ENCODE measurements around the gene EIF3M. TPM values are rescaled to one million over a fixed set of nuclear protein-coding genes. Genes with fewer than 3 reads are reported as not detected.

The EIF3M gene
- total and polyA plus RNA-seq, 4 donors = 115 to 223 (median 142) TPM

- no peaks in the 10 kb centered on the region for H3K9me3 ChIP-seq (ENCODE audit: control insufficient read depth in 4 of 4, low read length in 3 of 4)
- H3K4me3 ChIP-seq (ENCODE audit: low read depth in 1 of 3, low read length in 3 of 3) = no peak overlapping the region
- H3K27ac ChIP-seq (ENCODE audit: low read depth in 1 of 2, low read length in 2 of 2) = no peak overlapping the region
- no peaks in the 10 kb centered on the region for H3K27me3 ChIP-seq (ENCODE audit: control insufficient read depth in 4 of 4, insufficient read depth in 4 of 4, low read length in 3 of 4)
- no peak overlapping the region for H3K9ac ChIP-seq (ENCODE audit: low read depth in 1 of 2, low read length in 2 of 2)
- TF ChIP-seq RXRA (IDR thresholded peaks at IDR 0.05) (no peak), FOXA2 (IDR thresholded peaks at IDR 0.05) (no peak), NR2F2 (IDR thresholded peaks at IDR 0.05) (no peak), JUND (IDR thresholded peaks at IDR 0.05) (no peak), TAF1 (conservative IDR thresholded peaks at IDR 0.05) (no peak), GABPA (IDR thresholded peaks at IDR 0.05 in 1 of 2, conservative IDR thresholded peaks at IDR 0.05 in 1 of 2) (no peak), HNF4A (conservative IDR thresholded peaks at IDR 0.05) (no peak), SP1 (IDR thresholded peaks at IDR 0.05) (no peak), FOXA1 (IDR thresholded peaks at IDR 0.05) (no peak), RAD21 (IDR thresholded peaks at IDR 0.05) (no peak), CTCF (IDR thresholded peaks at IDR 0.05; ENCODE audit: low read depth, low read length, missing input control) (no peak), EGR1 (IDR thresholded peaks at IDR 0.05; ENCODE audit: low read depth in 2 of 2) (no peak), MAX (IDR thresholded peaks at IDR 0.05) (no peak), ATF3 (IDR thresholded peaks at IDR 0.05) (no peak), HNF4G (IDR thresholded peaks at IDR 0.05) (no peak), YY1 (IDR thresholded peaks at IDR 0.05) (no peak)
- TF ChIP-seq, protein P1, sequence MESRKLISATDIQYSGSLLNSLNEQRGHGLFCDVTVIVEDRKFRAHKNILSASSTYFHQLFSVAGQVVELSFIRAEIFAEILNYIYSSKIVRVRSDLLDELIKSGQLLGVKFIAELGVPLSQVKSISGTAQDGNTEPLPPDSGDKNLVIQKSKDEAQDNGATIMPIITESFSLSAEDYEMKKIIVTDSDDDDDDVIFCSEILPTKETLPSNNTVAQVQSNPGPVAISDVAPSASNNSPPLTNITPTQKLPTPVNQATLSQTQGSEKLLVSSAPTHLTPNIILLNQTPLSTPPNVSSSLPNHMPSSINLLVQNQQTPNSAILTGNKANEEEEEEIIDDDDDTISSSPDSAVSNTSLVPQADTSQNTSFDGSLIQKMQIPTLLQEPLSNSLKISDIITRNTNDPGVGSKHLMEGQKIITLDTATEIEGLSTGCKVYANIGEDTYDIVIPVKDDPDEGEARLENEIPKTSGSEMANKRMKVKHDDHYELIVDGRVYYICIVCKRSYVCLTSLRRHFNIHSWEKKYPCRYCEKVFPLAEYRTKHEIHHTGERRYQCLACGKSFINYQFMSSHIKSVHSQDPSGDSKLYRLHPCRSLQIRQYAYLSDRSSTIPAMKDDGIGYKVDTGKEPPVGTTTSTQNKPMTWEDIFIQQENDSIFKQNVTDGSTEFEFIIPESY (IDR thresholded peaks at IDR 0.05) = no peak
- TF ChIP-seq, protein P2, sequence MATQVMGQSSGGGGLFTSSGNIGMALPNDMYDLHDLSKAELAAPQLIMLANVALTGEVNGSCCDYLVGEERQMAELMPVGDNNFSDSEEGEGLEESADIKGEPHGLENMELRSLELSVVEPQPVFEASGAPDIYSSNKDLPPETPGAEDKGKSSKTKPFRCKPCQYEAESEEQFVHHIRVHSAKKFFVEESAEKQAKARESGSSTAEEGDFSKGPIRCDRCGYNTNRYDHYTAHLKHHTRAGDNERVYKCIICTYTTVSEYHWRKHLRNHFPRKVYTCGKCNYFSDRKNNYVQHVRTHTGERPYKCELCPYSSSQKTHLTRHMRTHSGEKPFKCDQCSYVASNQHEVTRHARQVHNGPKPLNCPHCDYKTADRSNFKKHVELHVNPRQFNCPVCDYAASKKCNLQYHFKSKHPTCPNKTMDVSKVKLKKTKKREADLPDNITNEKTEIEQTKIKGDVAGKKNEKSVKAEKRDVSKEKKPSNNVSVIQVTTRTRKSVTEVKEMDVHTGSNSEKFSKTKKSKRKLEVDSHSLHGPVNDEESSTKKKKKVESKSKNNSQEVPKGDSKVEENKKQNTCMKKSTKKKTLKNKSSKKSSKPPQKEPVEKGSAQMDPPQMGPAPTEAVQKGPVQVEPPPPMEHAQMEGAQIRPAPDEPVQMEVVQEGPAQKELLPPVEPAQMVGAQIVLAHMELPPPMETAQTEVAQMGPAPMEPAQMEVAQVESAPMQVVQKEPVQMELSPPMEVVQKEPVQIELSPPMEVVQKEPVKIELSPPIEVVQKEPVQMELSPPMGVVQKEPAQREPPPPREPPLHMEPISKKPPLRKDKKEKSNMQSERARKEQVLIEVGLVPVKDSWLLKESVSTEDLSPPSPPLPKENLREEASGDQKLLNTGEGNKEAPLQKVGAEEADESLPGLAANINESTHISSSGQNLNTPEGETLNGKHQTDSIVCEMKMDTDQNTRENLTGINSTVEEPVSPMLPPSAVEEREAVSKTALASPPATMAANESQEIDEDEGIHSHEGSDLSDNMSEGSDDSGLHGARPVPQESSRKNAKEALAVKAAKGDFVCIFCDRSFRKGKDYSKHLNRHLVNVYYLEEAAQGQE (IDR thresholded peaks at IDR 0.05) = no peak
- no peaks in the 10 kb centered on the region for H3K4me1 ChIP-seq (ENCODE audit: control insufficient read depth in 4 of 4, insufficient read depth in 4 of 4, low read length in 3 of 4)
- DNase-seq (ENCODE audit: low spot score) = no peak
- H3K36me3 ChIP-seq (ENCODE audit: control insufficient read depth in 4 of 4, insufficient read depth in 3 of 4, low read depth in 1 of 4, low read length in 3 of 4) = no peaks in the 10 kb centered on the region
- WGBS = 83% methylated on average over 4 of the region's 4 CpGs
These were observed 33.4 kb upstream of the EIF3M start for GRCh38 chr11:32550207-32550606.

Measured in liver (tissue), 9 donors.